ENCODE measurements around the gene ADAMTS12.

GRCh38 chr5:33509036-33509435 is 382.8 kb downstream of the ADAMTS12 start:
- no peak for TF ChIP-seq POLR2A (IDR thresholded peaks at IDR 0.05; ENCODE audit: low read depth, low read length)
- no peak for TF ChIP-seq RFX5 (IDR thresholded peaks at IDR 0.05; ENCODE audit: low read depth, low read length)
- TF ChIP-seq CTCF (IDR thresholded peaks at IDR 0.05 in 2 of 3, conservative IDR thresholded peaks at IDR 0.05 in 1 of 3; ENCODE audit: control insufficient read depth in 2 of 3, extremely low read depth in 1 of 3, insufficient read depth in 1 of 3, low read depth in 3 of 3, low read length in 3 of 3) = no peak
- no peak for TF ChIP-seq REST (IDR thresholded peaks at IDR 0.05; ENCODE audit: low read depth, low read length)
